Measurements from ENCODE around the gene OOSP4B.
"Not testable (repeated sequence)": the region's sequence is repeated elsewhere in the genome, so short reads cannot be mapped to it uniquely, and the experiment has no call there.

Gene OOSP4B

GRCh38 chr11:60016881-60017280, at the start of gene OOSP4B:
OOSP4B (plus strand) TSS chr11:60017181.
- no peak for DNase-seq

- no peak for DNase-seq
Measured at GRCh38 chr11:59967677-59968394, 49.1 kb upstream of the OOSP4B start.

- no peak for DNase-seq
Measured at GRCh38 chr11:59968395-59968783, 48.6 kb upstream of the OOSP4B start.

- DNase-seq: no peak
Measured at GRCh38 chr11:59973097-59973496, 43.9 kb upstream of the OOSP4B start.

GRCh38 chr11:59981106-59981770, 35.7 kb upstream of the OOSP4B start:
- DNase-seq: no peak

GRCh38 chr11:59982037-59982436, 34.9 kb upstream of the OOSP4B start:
- DNase-seq: not testable (repeated sequence)

- DNase-seq: no peak
Measured at GRCh38 chr11:59983212-59983611, 33.8 kb upstream of the OOSP4B start.

GRCh38 chr11:59984368-59984767, 32.6 kb upstream of the OOSP4B start:
- no peak for DNase-seq

GRCh38 chr11:59990421-59990820, 26.6 kb upstream of the OOSP4B start:
- no peak for DNase-seq

- DNase-seq: no peak
Measured at GRCh38 chr11:59992425-59992824, 24.6 kb upstream of the OOSP4B start.

- no peak for DNase-seq
Measured at GRCh38 chr11:59997800-59998199, 19.2 kb upstream of the OOSP4B start.

GRCh38 chr11:59999691-60000090, 17.3 kb upstream of the OOSP4B start:
- DNase-seq: no peak

- DNase-seq: no peak
Measured at GRCh38 chr11:60003729-60004128, 13.3 kb upstream of the OOSP4B start.

GRCh38 chr11:60005360-60005759, 11.6 kb upstream of the OOSP4B start:
- DNase-seq: no peak

- DNase-seq: no peak
Measured at GRCh38 chr11:60018058-60018457, 1.1 kb downstream of the OOSP4B start.

GRCh38 chr11:60020376-60020775, 3.4 kb downstream of the OOSP4B start:
- DNase-seq: not testable (repeated sequence)

GRCh38 chr11:60029015-60029632, 12.1 kb downstream of the OOSP4B start:
- no peak for DNase-seq

GRCh38 chr11:60040109-60040508, 23.1 kb downstream of the OOSP4B start, which contains the start of gene OOSP2:
OOSP2 (plus strand) TSS chr11:60040409; CDS start chr11:60040460, 51 bp downstream.
- DNase-seq: no peak

- DNase-seq: not testable (repeated sequence)
Measured at GRCh38 chr11:60050422-60050821, 33.4 kb downstream of the OOSP4B start.

- DNase-seq: not testable (repeated sequence)
Measured at GRCh38 chr11:60050839-60051238, 33.9 kb downstream of the OOSP4B start.

GRCh38 chr11:60056349-60056969, 39.5 kb downstream of the OOSP4B start, which contains the start of gene MS4A3:
MS4A3 (plus strand) TSS chr11:60056665; CDS start chr11:60061161, 4,496 bp downstream.
- DNase-seq: no peak

- DNase-seq: no peak
Measured at GRCh38 chr11:60059052-60059451, 42.1 kb downstream of the OOSP4B start.

- DNase-seq: no peak
Measured at GRCh38 chr11:60059521-60060240, 42.7 kb downstream of the OOSP4B start.
